Left lung (tissue), 10 donors: ENCODE data around the gene JAZF1. TPM values are rescaled to one million over a fixed set of nuclear protein-coding genes. Genes with fewer than 3 reads are reported as not detected.

ENCODE experiments used
- ATAC-seq: fragments of 200-7000 bp; cut with Tn5 transposase; one replicate; pipeline ENCODE4 v1.9.1; 2020; ENCODE audit warnings: moderate library complexity
- DNase-seq, 4 donors: peaks; one replicate each; pipeline ENCODE4 v3.0.0-alpha.2; 2013 to 2020
- H3K27ac ChIP-seq, 2 donors: fragments of 200-600 bp; sonication (generic) in 1 of 2; one replicate each; pipeline versions ENCODE4 v1.5.0 to v1.8.0; 2020 to 2021
- H3K27me3 ChIP-seq, 2 donors: fragments of 200-600 bp; sonication (generic) in 1 of 2; one replicate each; pipeline versions ENCODE4 v1.5.0 to v1.8.0; 2020 to 2021
- H3K36me3 ChIP-seq, 2 donors: fragments of 200-600 bp; sonication (generic) in 1 of 2; one replicate each; pipeline versions ENCODE4 v1.5.0 to v1.8.0; 2020 to 2021
- H3K4me1 ChIP-seq, 2 donors: fragments of 200-600 bp; one replicate each; pipeline ENCODE4 v1.8.0; 2021
- H3K4me3 ChIP-seq, 2 donors: fragments of 200-600 bp; sonication (generic) in 1 of 2; one replicate each; pipeline versions ENCODE4 v1.5.0 to v1.8.0; 2020 to 2021; ENCODE audit warnings: mild to moderate bottlenecking in 1 of 2
- H3K9me3 ChIP-seq, 2 donors: fragments of 200-600 bp; sonication (generic) in 1 of 2; one replicate each; pipeline versions ENCODE4 v1.5.0 to v1.8.0; 2020 to 2021
- CTCF ChIP-seq, 2 donors: fragments of 200-600 bp; sonication (generic) in 1 of 2; IDR thresholded peaks; one replicate each; pipeline versions ENCODE4 v1.5.0 to v1.8.0; 2021; ENCODE audit warnings: antibody characterized with exemption in 2 of 2
- intact Hi-C, 2 donors: fragments of 100-400 bp; cut with DNase I; formaldehyde crosslinking; loops; one replicate each; pipeline versions ENCODE4 v1.11.2 to v1.14.2; 2022
- polyA plus RNA-seq, 6 donors: library from polyadenylated mRNA; unstranded; fragments of 120-200 nt; gene quantifications; one replicate each; pipeline ENCODE4 v1.2.1, GENCODE V29; 2013; ENCODE audit not compliant: insufficient read length in 6 of 6
- total RNA-seq, 2 donors: library from RNA; stranded (reverse); fragmentation: NEBNext Ultra II Directional; extraction: Animal tissue kit (Norgen Biotek cat#: 25700); gene quantifications; one replicate each; pipeline ENCODE4 v1.2.1, GENCODE V29; 2021
- donor health status: DM: no; HTN: yes; CAD: no.
- donor health status: DM: no; HTN: no; CAD: no.

Gene JAZF1
- total and polyA plus RNA-seq, 8 donors = 11.1 to 18.2 (median 13.8) TPM

GRCh38 chr7:27992755-27993493 is 187.7 kb downstream of the JAZF1 start:
- no peak for TF ChIP-seq CTCF (IDR thresholded peaks at IDR 0.05)
- DNase-seq (no peak), ATAC-seq (no peak)
- Histone ChIP-seq H3K9me3 (no peaks in the 10 kb centered on the region), H3K27ac (no peak overlapping the region), H3K4me1 (peaks cover 0 to 4% of the 10 kb centered on the region in 2 donors), H3K27me3 (no peaks in the 10 kb centered on the region), H3K4me3 (no peak overlapping the region), H3K36me3 (no peaks in the 10 kb centered on the region)
- intact Hi-C loops = no loop called here

GRCh38 chr7:27992097-27992496 is 188.5 kb downstream of the JAZF1 start:
- peaks cover 0 to 4% of the 10 kb centered on the region in 2 donors for H3K4me1 ChIP-seq
- ATAC-seq (no peak), DNase-seq (no peak)
- TF ChIP-seq CTCF (IDR thresholded peaks at IDR 0.05) = no peak
- no peaks in the 10 kb centered on the region for H3K27me3 ChIP-seq
- no peaks in the 10 kb centered on the region for H3K9me3 ChIP-seq
- intact Hi-C loops = no loop called here
- H3K27ac ChIP-seq = no peak overlapping the region
- H3K4me3 ChIP-seq = no peak overlapping the region
- no peaks in the 10 kb centered on the region for H3K36me3 ChIP-seq

DNA sequence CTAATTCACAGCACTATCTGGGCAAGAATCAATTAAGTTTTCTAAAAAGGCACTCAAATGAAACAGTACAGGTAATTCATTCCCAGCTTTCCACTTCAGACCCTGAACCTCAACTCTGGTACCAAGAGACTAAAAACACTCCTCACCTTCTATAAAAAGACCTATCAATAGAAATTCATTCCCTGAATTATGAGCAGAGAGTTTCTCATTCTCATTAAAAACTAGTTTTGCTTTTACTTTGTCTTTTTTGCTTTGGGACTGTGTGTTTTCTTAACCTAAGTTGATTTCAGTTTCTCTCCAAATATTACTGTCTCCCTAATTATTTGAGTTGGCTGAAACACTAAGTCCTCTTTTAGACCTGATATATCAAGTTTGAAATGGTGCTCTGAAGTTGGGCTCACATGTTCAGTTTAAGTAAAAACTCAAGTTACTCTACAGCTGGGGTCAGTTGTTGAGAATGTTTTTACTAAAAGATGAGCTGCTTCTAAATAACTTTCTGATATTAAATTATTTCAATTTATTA is 189.5 kb downstream of the JAZF1 start:
- Histone ChIP-seq H3K9me3 (no peaks in the 10 kb centered on the region), H3K4me3 (no peak overlapping the region), H3K27ac (no peak overlapping the region), H3K27me3 (no peaks in the 10 kb centered on the region), H3K36me3 (no peaks in the 10 kb centered on the region), H3K4me1 (peaks cover 0 to 4% of the 10 kb centered on the region in 2 donors)
- DNase-seq (no peak), ATAC-seq (no peak)
- intact Hi-C loops = no loop called here
- no peak for TF ChIP-seq CTCF (IDR thresholded peaks at IDR 0.05)

- Histone ChIP-seq H3K36me3 (no peaks in the 10 kb centered on the region), H3K4me3 (no peak overlapping the region), H3K4me1 (no peaks in the 10 kb centered on the region), H3K9me3 (no peaks in the 10 kb centered on the region), H3K27ac (no peak overlapping the region), H3K27me3 (no peaks in the 10 kb centered on the region)
- DNase-seq = no peak
- TF ChIP-seq CTCF (IDR thresholded peaks at IDR 0.05) = no peak
- intact Hi-C loops = no loop called here
- no peak for ATAC-seq
These were observed 204.1 kb downstream of the JAZF1 start for GRCh38 chr7:27976531-27976930.

DNA sequence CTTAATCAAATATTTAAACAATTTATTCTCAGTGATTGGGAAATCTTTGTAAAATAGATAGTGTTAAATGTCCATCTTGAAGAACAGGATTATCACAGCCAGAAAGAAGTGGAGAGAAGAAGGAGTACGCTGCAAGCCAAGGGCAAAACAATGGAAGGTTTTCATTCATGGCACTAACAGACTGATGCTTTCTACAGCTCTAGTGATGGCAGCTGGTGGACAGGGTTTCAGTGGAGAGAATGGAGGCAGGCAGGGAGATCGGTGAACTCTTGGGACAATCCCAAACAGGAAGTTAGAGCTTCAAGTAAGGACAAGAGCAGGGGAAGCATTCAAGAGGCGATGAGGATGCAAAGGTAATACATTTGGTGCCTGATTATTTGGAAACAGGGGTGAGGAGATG is 207.0 kb downstream of the JAZF1 start:
- ATAC-seq (no peak), DNase-seq (no peak)
- Histone ChIP-seq H3K27ac (no peak overlapping the region), H3K4me3 (no peak overlapping the region), H3K9me3 (no peaks in the 10 kb centered on the region), H3K4me1 (no peaks in the 10 kb centered on the region), H3K36me3 (no peaks in the 10 kb centered on the region), H3K27me3 (no peaks in the 10 kb centered on the region)
- no peak for TF ChIP-seq CTCF (IDR thresholded peaks at IDR 0.05)
- intact Hi-C loops = no loop called here
